RWPE2 (cell line): ENCODE measurements around the gene RB1.

Experiments used
- ATAC-seq: fragments of 200-7000 bp; cut with Tn5 transposase; 3 replicates; pipeline ENCODE4 v1.9.1; 2021; ENCODE audit warnings: low read depth
- DNase-seq: peaks from one replicate; pipeline ENCODE4 v3.0.0-alpha.2; 2020; ENCODE audit warnings: low spot score
- H3K27ac ChIP-seq: fragments of 450-650 bp; 2 replicates; pipeline ENCODE4 v1.5.1; 2017; ENCODE audit warnings: mild to moderate bottlenecking; ENCODE audit not compliant: poor library complexity, severe bottlenecking
- H3K27me3 ChIP-seq: fragments of 250-450 bp; sonication (Bioruptor Pico); 2 replicates; pipeline ENCODE4 v1.5.1; 2021; ENCODE audit warnings: mild to moderate bottlenecking, moderate library complexity; ENCODE audit not compliant: insufficient read depth, poor library complexity, severe bottlenecking
- H3K36me3 ChIP-seq: fragments of 250-450 bp; sonication (Bioruptor Pico); 2 replicates; pipeline ENCODE4 v1.5.1; 2020; ENCODE audit warnings: low read depth, mild to moderate bottlenecking, moderate library complexity
- H3K4me1 ChIP-seq: fragments of 250-450 bp; sonication (Bioruptor Pico); 2 replicates; pipeline ENCODE4 v1.5.1; 2021; ENCODE audit warnings: mild to moderate bottlenecking, moderate library complexity; ENCODE audit not compliant: insufficient read depth, poor library complexity, severe bottlenecking
- H3K4me3 ChIP-seq: fragments of 250-450 bp; sonication (Bioruptor Pico); 2 replicates; pipeline ENCODE4 v1.5.1; 2021; ENCODE audit warnings: mild to moderate bottlenecking, moderate library complexity; ENCODE audit not compliant: severe bottlenecking
- H3K9me3 ChIP-seq: fragments of 250-450 bp; sonication (Bioruptor Pico); 2 replicates; pipeline ENCODE4 v1.5.1; 2021; ENCODE audit warnings: mild to moderate bottlenecking, moderate library complexity; ENCODE audit not compliant: severe bottlenecking
- TF ChIP-seq, protein P1 (sequence below): fragments of 450-650 bp; IDR thresholded peaks from one replicate; pipeline ENCODE4 v1.5.1; 2017; ENCODE audit warnings: mild to moderate bottlenecking, moderate library complexity; ENCODE audit not compliant: poor library complexity, severe bottlenecking

Gene RB1

GRCh38 chr13:48400090-48400694, 96.6 kb downstream of the RB1 start:
- ATAC-seq (peak; percentile 18; the same call in 1 of the 3 replicates), DNase-seq (no peak)
- no peaks in the 10 kb centered on the region for H3K9me3 ChIP-seq
- peak overlapping the region; percentile 90 for H3K27ac ChIP-seq
- no peaks in the 10 kb centered on the region for H3K36me3 ChIP-seq
- peaks cover 61% of the 10 kb centered on the region for H3K4me1 ChIP-seq
- TF ChIP-seq, protein P1, sequence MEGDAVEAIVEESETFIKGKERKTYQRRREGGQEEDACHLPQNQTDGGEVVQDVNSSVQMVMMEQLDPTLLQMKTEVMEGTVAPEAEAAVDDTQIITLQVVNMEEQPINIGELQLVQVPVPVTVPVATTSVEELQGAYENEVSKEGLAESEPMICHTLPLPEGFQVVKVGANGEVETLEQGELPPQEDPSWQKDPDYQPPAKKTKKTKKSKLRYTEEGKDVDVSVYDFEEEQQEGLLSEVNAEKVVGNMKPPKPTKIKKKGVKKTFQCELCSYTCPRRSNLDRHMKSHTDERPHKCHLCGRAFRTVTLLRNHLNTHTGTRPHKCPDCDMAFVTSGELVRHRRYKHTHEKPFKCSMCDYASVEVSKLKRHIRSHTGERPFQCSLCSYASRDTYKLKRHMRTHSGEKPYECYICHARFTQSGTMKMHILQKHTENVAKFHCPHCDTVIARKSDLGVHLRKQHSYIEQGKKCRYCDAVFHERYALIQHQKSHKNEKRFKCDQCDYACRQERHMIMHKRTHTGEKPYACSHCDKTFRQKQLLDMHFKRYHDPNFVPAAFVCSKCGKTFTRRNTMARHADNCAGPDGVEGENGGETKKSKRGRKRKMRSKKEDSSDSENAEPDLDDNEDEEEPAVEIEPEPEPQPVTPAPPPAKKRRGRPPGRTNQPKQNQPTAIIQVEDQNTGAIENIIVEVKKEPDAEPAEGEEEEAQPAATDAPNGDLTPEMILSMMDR = no peak
- H3K27me3 ChIP-seq = no peaks in the 10 kb centered on the region
- H3K4me3 ChIP-seq = no peak overlapping the region

DNA sequence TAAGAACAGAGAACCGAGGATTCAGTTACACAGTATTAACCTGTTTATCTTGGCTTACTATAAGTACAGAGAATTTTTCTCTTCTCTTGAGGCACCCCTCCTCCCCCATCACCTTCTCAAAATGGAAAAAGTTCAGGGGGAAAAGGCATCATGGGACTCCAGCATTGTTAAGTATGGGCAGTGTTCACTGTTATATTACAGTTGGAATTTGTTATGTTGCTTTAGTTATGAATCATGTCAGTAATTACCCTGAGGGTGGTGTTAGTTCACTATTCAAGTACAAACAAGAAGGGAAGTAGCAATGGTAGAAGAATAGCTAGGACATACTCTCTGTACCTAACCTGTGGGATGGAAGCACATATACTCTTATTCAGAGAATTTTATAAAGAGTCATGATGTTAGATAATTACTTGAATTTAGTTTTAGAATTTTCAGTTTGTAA, 97.3 kb downstream of the RB1 start:
- Histone ChIP-seq H3K27ac (peak overlapping the region; percentile 90), H3K27me3 (no peaks in the 10 kb centered on the region), H3K4me1 (peaks cover 67% of the 10 kb centered on the region), H3K9me3 (no peaks in the 10 kb centered on the region), H3K4me3 (no peak overlapping the region), H3K36me3 (0 out of 2 replicates have a peak, but pooled peaks cover 2% of the 10 kb centered on the region)
- ATAC-seq = peak; percentile 95
- DNase-seq = no peak
- TF ChIP-seq, protein P1 = peak; percentile 36

- peak overlapping the region; percentile 90 for H3K27ac ChIP-seq
Measured at GRCh38 chr13:48401480-48401879, 97.9 kb downstream of the RB1 start.

GRCh38 chr13:48402325-48402932, 98.9 kb downstream of the RB1 start:
- Histone ChIP-seq H3K36me3 (0 out of 2 replicates have a peak, but pooled peaks cover 7% of the 10 kb centered on the region), H3K27me3 (no peaks in the 10 kb centered on the region), H3K4me3 (no peak overlapping the region), H3K27ac (peak overlapping the region; percentile 90), H3K4me1 (peaks cover 67% of the 10 kb centered on the region), H3K9me3 (no peaks in the 10 kb centered on the region)
- ATAC-seq (no peak), DNase-seq (no peak)
- TF ChIP-seq, protein P1 = no peak

More at GRCh38 chr13:48401480-48401879, 97.9 kb downstream of the RB1 start:
- Histone ChIP-seq H3K4me3 (no peak overlapping the region), H3K36me3 (0 out of 2 replicates have a peak, but pooled peaks cover 7% of the 10 kb centered on the region), H3K9me3 (no peaks in the 10 kb centered on the region), H3K4me1 (peaks cover 67% of the 10 kb centered on the region), H3K27me3 (no peaks in the 10 kb centered on the region)
- no peak for ATAC-seq
- DNase-seq = no peak
- TF ChIP-seq, protein P1 = no peak
